ENCODE data around the gene RCAN2.
A peak's percentile ranks its signal among the peaks of the same experiment; 100 is the strongest.

RCAN2 gene

DNA sequence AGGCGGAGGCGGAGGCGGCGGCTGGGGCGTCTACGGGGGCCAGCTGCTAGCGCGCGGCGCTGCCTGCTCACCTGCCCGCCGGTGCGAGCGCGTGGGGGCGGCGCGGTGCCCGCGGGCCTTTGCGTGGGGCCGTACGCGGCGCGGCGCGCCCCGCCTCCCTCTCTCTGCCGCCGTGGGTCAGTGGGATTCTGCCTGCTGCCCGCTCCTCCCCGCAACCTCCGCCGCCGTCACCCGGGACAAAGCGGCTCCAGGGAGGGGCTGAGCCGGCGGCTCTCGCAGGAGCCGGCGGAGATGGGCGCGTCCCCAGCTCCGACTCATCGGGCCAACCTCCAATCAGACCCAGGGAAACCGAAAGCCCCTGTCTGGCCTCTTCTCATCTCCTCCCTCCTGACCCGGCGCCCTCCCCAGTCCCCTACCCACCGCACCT is at the start of gene RCAN2:
Gene RCAN2, minus strand, starts transcription at position 249 of the 427 bp plus-strand sequence.
- Histone ChIP-seq H3K9me3 (ENCODE audit: control insufficient read depth in 1 of 2, low read length in 2 of 2) (no peaks in the 10 kb centered on the region), H3K27ac (ENCODE audit: low read length) (no peak within 1 kb of the TSS), H3K4me1 (ENCODE audit: control insufficient read depth in 1 of 2, insufficient read depth in 2 of 2, low read length in 2 of 2) (peaks cover 0 to 14% of the 10 kb centered on the region in 2 donors), H3K4me3 (ENCODE audit: low read depth in 1 of 2, low read length in 2 of 2) (peak within 1 kb of the TSS; percentile 72 to 90), H3K27me3 (ENCODE audit: low read depth, low read length) (peaks cover 5% of the 10 kb centered on the region), H3K36me3 (ENCODE audit: control insufficient read depth in 1 of 2, insufficient read depth in 2 of 2, low read length in 2 of 2) (no peaks in the 10 kb centered on the region)

DNA sequence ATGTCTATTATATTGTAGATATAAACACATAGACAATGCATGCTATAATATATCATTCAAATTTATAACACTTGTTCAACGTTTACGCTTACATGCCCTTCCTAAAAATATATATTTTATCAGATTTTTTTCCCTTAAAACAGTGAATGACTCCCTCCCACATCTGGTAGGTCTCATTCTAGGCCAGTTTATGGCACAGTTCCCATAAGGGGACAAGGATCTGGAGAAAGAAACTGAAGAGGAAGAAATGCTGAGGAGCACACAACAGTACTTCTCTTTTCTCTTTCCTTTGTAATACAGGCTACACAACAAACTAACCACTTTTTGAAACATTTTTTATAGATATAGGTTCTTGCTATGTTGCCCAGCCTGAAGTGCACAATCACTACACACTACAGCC is 48.6 kb upstream of the RCAN2 start:
- no peak overlapping the region for H3K4me3 ChIP-seq (ENCODE audit: low read depth in 1 of 2, low read length in 2 of 2)
- no peaks in the 10 kb centered on the region for H3K36me3 ChIP-seq (ENCODE audit: control insufficient read depth in 1 of 2, insufficient read depth in 2 of 2, low read length in 2 of 2)
- no peaks in the 10 kb centered on the region for H3K27me3 ChIP-seq (ENCODE audit: low read depth, low read length)
- H3K27ac ChIP-seq (ENCODE audit: low read length), result no peak overlapping the region
- H3K9me3 ChIP-seq (ENCODE audit: control insufficient read depth in 1 of 2, low read length in 2 of 2), result peaks cover 0 to 9% of the 10 kb centered on the region in 2 donors
- no peaks in the 10 kb centered on the region for H3K4me1 ChIP-seq (ENCODE audit: control insufficient read depth in 1 of 2, insufficient read depth in 2 of 2, low read length in 2 of 2)

DNA sequence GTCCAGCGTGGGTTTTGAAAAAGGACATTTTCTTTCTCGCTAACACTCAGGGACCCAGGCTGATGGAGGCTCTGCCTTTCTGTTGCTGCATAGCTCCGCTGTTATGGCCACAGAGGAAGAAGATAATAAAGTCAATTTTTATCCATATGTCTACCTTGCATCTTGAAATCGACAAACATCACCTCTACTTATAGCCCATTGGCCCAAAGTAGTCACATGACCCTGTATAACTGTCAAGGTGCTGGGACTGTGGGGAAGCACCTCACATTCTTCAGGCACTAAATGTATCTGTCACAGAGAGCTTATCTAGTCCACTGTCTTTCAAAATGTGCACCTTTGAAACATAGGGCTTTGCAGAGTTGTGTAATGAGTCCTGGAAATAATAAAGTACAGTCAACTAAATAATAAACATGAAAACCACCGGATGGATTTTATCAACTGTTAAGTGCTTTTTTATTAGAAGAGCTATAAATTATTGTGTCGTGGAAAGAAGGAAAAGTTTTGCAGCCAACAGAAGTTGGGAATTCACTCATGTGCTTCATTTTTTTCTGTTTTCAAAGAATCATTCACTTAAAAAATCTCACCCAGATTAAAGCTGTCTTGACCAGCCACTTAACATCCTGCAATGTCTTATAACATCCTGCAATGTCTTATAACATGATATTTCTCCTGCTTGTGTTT is 47.7 kb upstream of the RCAN2 start:
- no peak overlapping the region for H3K4me3 ChIP-seq (ENCODE audit: low read depth in 1 of 2, low read length in 2 of 2)
- H3K27me3 ChIP-seq (ENCODE audit: low read depth, low read length), result no peaks in the 10 kb centered on the region
- no peak overlapping the region for H3K27ac ChIP-seq (ENCODE audit: low read length)
- H3K9me3 ChIP-seq (ENCODE audit: control insufficient read depth in 1 of 2, low read length in 2 of 2), result peaks cover 0 to 3% of the 10 kb centered on the region in 2 donors
- H3K4me1 ChIP-seq (ENCODE audit: control insufficient read depth in 1 of 2, insufficient read depth in 2 of 2, low read length in 2 of 2), result no peaks in the 10 kb centered on the region
- H3K36me3 ChIP-seq (ENCODE audit: control insufficient read depth in 1 of 2, insufficient read depth in 2 of 2, low read length in 2 of 2), result no peaks in the 10 kb centered on the region

DNA sequence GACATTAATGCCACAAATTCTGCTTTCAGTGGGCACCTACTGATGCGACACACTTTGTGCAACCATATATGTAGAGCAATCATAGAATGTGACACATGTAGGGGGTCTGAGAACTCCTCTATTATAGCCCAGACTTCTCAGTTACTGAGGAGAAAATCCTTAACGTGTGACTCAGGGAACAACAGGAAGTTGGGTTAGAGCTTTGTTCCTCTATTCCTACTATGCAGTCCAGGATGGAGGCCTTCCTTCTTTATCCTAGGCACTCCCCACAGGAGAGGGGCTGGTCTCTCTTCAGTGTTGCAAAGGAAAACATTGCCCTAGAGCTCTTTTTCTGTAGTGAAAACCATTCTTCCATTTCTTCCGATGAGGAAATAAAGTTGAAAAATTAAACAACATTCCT is 39.6 kb upstream of the RCAN2 start:
- Histone ChIP-seq H3K9me3 (ENCODE audit: control insufficient read depth in 1 of 2, low read length in 2 of 2) (peaks cover 0 to 3% of the 10 kb centered on the region in 2 donors), H3K36me3 (ENCODE audit: control insufficient read depth in 1 of 2, insufficient read depth in 2 of 2, low read length in 2 of 2) (no peaks in the 10 kb centered on the region), H3K4me3 (ENCODE audit: low read depth in 1 of 2, low read length in 2 of 2) (no peak overlapping the region), H3K27ac (ENCODE audit: low read length) (no peak overlapping the region), H3K4me1 (ENCODE audit: control insufficient read depth in 1 of 2, insufficient read depth in 2 of 2, low read length in 2 of 2) (no peaks in the 10 kb centered on the region), H3K27me3 (ENCODE audit: low read depth, low read length) (no peaks in the 10 kb centered on the region)

DNA sequence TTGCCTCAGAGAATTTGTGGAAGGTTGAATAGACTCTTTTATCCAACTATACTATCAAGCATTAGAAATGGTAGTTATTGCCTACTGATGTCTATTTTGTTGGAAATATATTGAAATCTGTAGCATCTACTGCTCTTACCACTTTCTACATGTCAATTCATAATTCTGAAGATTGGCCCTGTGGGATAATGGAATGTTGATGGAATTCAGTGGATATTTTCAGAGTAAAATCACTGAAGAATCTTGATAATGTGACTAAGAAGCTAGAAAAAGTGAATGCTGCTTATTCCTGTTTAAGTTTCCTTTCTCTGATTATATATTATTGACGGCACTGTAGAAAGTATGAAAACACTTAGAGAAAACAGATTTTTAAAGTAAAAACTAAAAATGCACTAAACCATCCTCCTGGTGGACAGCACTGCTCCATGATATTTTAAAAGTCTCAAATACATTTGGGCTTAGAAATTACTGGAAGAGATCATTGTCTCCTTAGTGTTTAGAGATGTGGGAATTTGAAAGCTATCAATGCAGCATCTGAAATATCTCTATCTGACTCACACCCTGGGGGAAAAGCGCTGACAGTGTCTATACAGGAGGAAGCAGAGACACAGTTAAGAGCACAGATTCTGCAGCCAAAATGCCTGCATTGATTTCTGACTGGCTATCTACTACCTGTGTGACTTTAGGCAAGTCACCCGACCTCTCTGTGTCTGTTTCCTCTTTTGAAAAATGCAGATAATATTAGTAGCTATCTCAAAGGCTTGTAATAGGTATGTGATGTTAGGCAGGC is 37.9 kb upstream of the RCAN2 start:
- no peak overlapping the region for H3K4me3 ChIP-seq (ENCODE audit: low read depth in 1 of 2, low read length in 2 of 2)
- H3K9me3 ChIP-seq (ENCODE audit: control insufficient read depth in 1 of 2, low read length in 2 of 2), result no peaks in the 10 kb centered on the region
- H3K4me1 ChIP-seq (ENCODE audit: control insufficient read depth in 1 of 2, insufficient read depth in 2 of 2, low read length in 2 of 2), result no peaks in the 10 kb centered on the region
- H3K27ac ChIP-seq (ENCODE audit: low read length), result no peak overlapping the region
- H3K36me3 ChIP-seq (ENCODE audit: control insufficient read depth in 1 of 2, insufficient read depth in 2 of 2, low read length in 2 of 2), result no peaks in the 10 kb centered on the region
- no peaks in the 10 kb centered on the region for H3K27me3 ChIP-seq (ENCODE audit: low read depth, low read length)

DNA sequence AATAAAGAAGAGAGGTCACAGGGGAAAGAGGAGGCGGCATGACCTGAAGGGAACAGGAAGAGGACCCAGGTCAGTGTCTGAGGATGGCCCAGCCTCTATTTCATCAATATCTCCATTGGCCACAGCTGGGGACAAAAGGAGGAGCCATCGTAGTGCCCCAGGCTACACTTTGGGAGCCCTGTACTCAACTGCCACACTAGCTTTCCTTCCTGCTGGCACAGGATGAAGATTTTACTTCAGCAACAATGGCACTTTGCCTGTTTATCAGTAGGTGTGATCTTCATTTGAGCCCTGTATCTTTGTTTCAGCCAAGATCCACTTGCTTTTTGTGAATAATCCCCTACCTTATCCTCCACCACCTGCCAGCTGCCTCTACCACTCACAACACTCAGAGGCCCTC is 35.4 kb upstream of the RCAN2 start:
- Histone ChIP-seq H3K9me3 (ENCODE audit: control insufficient read depth in 1 of 2, low read length in 2 of 2) (no peaks in the 10 kb centered on the region), H3K36me3 (ENCODE audit: control insufficient read depth in 1 of 2, insufficient read depth in 2 of 2, low read length in 2 of 2) (no peaks in the 10 kb centered on the region), H3K4me3 (ENCODE audit: low read depth in 1 of 2, low read length in 2 of 2) (no peak overlapping the region), H3K27ac (ENCODE audit: low read length) (no peak overlapping the region), H3K27me3 (ENCODE audit: low read depth, low read length) (no peaks in the 10 kb centered on the region), H3K4me1 (ENCODE audit: control insufficient read depth in 1 of 2, insufficient read depth in 2 of 2, low read length in 2 of 2) (no peaks in the 10 kb centered on the region)

DNA sequence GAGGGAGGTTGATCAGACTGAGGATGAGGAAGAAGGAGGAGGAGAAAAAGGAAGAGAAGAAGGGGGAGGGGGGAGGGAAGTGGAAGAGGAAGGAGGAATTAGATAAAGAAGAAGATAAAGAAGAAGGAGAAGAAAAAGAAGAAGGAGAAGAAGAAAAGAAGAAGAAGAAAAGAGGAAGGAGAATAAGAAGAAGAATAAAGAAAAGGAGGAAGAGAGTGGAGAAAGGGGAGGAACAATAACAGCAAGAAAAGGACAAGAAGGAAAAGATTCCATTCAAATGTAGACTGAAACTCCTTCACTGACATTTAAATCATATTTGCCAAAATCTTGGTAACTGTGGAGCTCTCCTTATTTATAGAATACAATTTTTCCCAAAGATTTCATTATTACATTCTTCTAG is 34.3 kb upstream of the RCAN2 start:
- Histone ChIP-seq H3K27me3 (ENCODE audit: low read depth, low read length) (no peaks in the 10 kb centered on the region), H3K9me3 (ENCODE audit: control insufficient read depth in 1 of 2, low read length in 2 of 2) (no peaks in the 10 kb centered on the region), H3K4me1 (ENCODE audit: control insufficient read depth in 1 of 2, insufficient read depth in 2 of 2, low read length in 2 of 2) (no peaks in the 10 kb centered on the region), H3K27ac (ENCODE audit: low read length) (no peak overlapping the region), H3K36me3 (ENCODE audit: control insufficient read depth in 1 of 2, insufficient read depth in 2 of 2, low read length in 2 of 2) (no peaks in the 10 kb centered on the region), H3K4me3 (ENCODE audit: low read depth in 1 of 2, low read length in 2 of 2) (no peak overlapping the region)

DNA sequence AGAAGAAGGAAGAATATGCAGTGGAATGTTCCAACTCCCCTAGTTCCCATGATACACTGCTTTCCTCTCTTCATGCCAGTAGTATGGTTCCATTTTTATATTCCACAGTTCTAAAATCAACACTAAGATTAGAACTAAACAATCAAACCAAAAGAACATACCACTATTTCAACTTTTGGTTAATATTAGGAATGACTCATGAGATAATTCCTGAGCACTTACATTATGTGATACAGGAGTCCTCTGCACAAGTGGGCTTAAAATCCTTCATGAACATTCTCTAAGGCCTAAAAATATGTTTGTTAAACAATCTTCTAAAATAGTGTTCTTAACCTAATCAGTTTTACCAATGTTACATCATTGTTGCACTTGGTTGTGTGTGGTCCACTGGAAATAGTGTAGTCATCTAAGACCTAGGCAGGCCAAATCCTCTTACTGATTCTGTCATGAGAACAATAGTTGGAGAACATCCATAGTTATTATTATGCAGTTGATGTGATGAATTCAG is 30.3 kb upstream of the RCAN2 start:
- no peaks in the 10 kb centered on the region for H3K36me3 ChIP-seq (ENCODE audit: control insufficient read depth in 1 of 2, insufficient read depth in 2 of 2, low read length in 2 of 2)
- no peaks in the 10 kb centered on the region for H3K9me3 ChIP-seq (ENCODE audit: control insufficient read depth in 1 of 2, low read length in 2 of 2)
- H3K27ac ChIP-seq (ENCODE audit: low read length), result no peak overlapping the region
- H3K4me3 ChIP-seq (ENCODE audit: low read depth in 1 of 2, low read length in 2 of 2), result no peak overlapping the region
- H3K27me3 ChIP-seq (ENCODE audit: low read depth, low read length), result no peaks in the 10 kb centered on the region
- no peaks in the 10 kb centered on the region for H3K4me1 ChIP-seq (ENCODE audit: control insufficient read depth in 1 of 2, insufficient read depth in 2 of 2, low read length in 2 of 2)

DNA sequence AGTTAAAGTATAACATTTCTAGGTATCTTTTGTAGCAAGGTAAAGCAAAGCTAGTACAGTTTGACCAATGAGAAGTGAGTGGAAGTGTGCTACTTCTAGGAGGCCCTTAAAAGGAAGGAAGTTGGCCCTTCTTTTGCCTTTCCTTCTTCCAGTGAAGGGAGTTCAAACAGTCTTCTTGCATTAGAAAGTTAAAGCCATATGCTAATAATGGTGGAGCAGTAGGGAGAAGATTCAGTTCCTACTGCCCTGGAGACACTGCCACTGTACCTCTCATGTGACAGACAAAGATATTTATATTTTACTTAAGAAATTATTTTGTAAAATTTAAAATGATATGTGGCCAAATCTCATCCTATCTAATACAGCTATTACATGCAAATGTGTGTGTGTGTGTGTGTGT is 26.0 kb upstream of the RCAN2 start:
- Histone ChIP-seq H3K27ac (ENCODE audit: low read length) (no peak overlapping the region), H3K36me3 (ENCODE audit: control insufficient read depth in 1 of 2, insufficient read depth in 2 of 2, low read length in 2 of 2) (no peaks in the 10 kb centered on the region), H3K27me3 (ENCODE audit: low read depth, low read length) (no peaks in the 10 kb centered on the region), H3K4me3 (ENCODE audit: low read depth in 1 of 2, low read length in 2 of 2) (no peak overlapping the region), H3K4me1 (ENCODE audit: control insufficient read depth in 1 of 2, insufficient read depth in 2 of 2, low read length in 2 of 2) (no peaks in the 10 kb centered on the region), H3K9me3 (ENCODE audit: control insufficient read depth in 1 of 2, low read length in 2 of 2) (no peaks in the 10 kb centered on the region)

DNA sequence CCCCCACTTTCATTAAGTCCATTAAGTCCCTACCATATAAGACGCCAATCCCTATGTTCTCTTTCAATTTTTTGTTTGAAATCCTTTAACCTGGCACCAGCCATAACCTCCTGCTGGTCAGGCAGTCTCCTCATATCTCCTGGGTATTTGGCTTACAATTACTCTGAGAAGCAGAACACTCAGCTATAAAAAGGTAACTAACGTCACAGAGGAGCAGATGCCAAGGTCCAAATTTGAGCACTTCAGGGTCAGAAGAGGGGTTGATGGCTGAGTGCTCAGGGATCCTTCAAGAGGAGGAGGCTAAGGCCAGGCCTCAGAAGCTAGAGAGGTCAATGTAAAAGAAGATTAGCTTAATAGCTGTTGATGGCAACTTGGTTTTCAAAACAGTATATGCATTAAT is 22.3 kb upstream of the RCAN2 start:
- Histone ChIP-seq H3K36me3 (ENCODE audit: control insufficient read depth in 1 of 2, insufficient read depth in 2 of 2, low read length in 2 of 2) (no peaks in the 10 kb centered on the region), H3K27me3 (ENCODE audit: low read depth, low read length) (no peaks in the 10 kb centered on the region), H3K9me3 (ENCODE audit: control insufficient read depth in 1 of 2, low read length in 2 of 2) (no peaks in the 10 kb centered on the region), H3K27ac (ENCODE audit: low read length) (no peak overlapping the region), H3K4me3 (ENCODE audit: low read depth in 1 of 2, low read length in 2 of 2) (no peak overlapping the region), H3K4me1 (ENCODE audit: control insufficient read depth in 1 of 2, insufficient read depth in 2 of 2, low read length in 2 of 2) (peaks cover 0 to 8% of the 10 kb centered on the region in 2 donors)

DNA sequence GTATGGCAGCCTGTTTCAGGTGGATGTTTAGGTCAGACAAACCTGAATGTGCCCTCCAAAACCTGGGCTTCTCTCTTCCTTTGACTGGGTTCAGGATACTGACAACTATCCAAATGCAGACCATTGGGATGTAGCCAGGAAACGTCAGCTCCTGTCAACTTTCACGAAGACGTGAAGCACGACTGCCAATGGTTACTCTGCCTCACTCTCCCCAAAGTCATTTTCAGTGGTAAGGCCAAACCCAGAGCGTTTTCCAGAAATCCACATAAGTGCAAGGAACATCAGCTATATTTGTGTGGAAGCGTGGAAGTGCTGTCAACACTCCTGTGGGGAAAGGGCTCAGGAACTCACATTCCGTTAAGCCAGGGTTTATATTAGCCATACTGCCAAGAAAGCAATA is 20.1 kb upstream of the RCAN2 start:
- no peak overlapping the region for H3K27ac ChIP-seq (ENCODE audit: low read length)
- H3K4me1 ChIP-seq (ENCODE audit: control insufficient read depth in 1 of 2, insufficient read depth in 2 of 2, low read length in 2 of 2), result peaks cover 0 to 8% of the 10 kb centered on the region in 2 donors
- H3K36me3 ChIP-seq (ENCODE audit: control insufficient read depth in 1 of 2, insufficient read depth in 2 of 2, low read length in 2 of 2), result no peaks in the 10 kb centered on the region
- no peaks in the 10 kb centered on the region for H3K9me3 ChIP-seq (ENCODE audit: control insufficient read depth in 1 of 2, low read length in 2 of 2)
- H3K27me3 ChIP-seq (ENCODE audit: low read depth, low read length), result no peaks in the 10 kb centered on the region
- H3K4me3 ChIP-seq (ENCODE audit: low read depth in 1 of 2, low read length in 2 of 2), result no peak overlapping the region

All from muscle layer of duodenum (tissue), 2 donors.